ENCODE measurements around the gene RNU5B-1. TPM values are rescaled to one million over a fixed set of nuclear protein-coding genes. Genes with fewer than 3 reads are reported as not detected.

Gene RNU5B-1
- total RNA-seq, 4 donors from 2014 or later: not detected

GRCh38 chr15:65332391-65333147 is 28.1 kb downstream of the RNU5B-1 start:
- no peak overlapping the region for H3K4me3 ChIP-seq
- no peak overlapping the region for H3K27ac ChIP-seq
- no peak for DNase-seq (ENCODE audit: low spot score in 2 of 2)
- 78% methylated on average over 31 of the region's 31 CpGs for WGBS
- no peaks in the 10 kb centered on the region for H3K4me1 ChIP-seq
- no peaks in the 10 kb centered on the region for H3K36me3 ChIP-seq
- TF ChIP-seq POLR2AphosphoS5 (IDR thresholded peaks at IDR 0.05): no peak
- no peak for TF ChIP-seq CTCF (IDR thresholded peaks at IDR 0.05)
- TF ChIP-seq POLR2A (IDR thresholded peaks at IDR 0.05): no peak
- TF ChIP-seq EP300 (IDR thresholded peaks at IDR 0.05): no peak
- H3K9me3 ChIP-seq: no peaks in the 10 kb centered on the region
- H3K27me3 ChIP-seq: peaks cover 9% of the 10 kb centered on the region

- 83% methylated on average over 12 of the region's 16 CpGs for WGBS
- DNase-seq (ENCODE audit: low spot score in 2 of 2): no peak
- Histone ChIP-seq H3K27ac (no peak overlapping the region), H3K27me3 (peaks cover 16% of the 10 kb centered on the region), H3K4me3 (no peak overlapping the region), H3K36me3 (no peaks in the 10 kb centered on the region), H3K9me3 (no peaks in the 10 kb centered on the region), H3K4me1 (no peaks in the 10 kb centered on the region)
- TF ChIP-seq CTCF (IDR thresholded peaks at IDR 0.05) (no peak), POLR2A (IDR thresholded peaks at IDR 0.05) (no peak), EP300 (IDR thresholded peaks at IDR 0.05) (no peak), POLR2AphosphoS5 (IDR thresholded peaks at IDR 0.05) (no peak)
Measured at GRCh38 chr15:65333148-65333820, 28.8 kb downstream of the RNU5B-1 start.

GRCh38 chr15:65333856-65334255 is 29.4 kb downstream of the RNU5B-1 start:
- WGBS: 78% methylated on average over 5 of the region's 5 CpGs
- Histone ChIP-seq H3K36me3 (no peaks in the 10 kb centered on the region), H3K4me1 (no peaks in the 10 kb centered on the region), H3K9me3 (no peaks in the 10 kb centered on the region), H3K4me3 (no peak overlapping the region), H3K27me3 (peaks cover 17% of the 10 kb centered on the region), H3K27ac (no peak overlapping the region)
- TF ChIP-seq EP300 (IDR thresholded peaks at IDR 0.05): no peak
- no peak for TF ChIP-seq POLR2A (IDR thresholded peaks at IDR 0.05)
- TF ChIP-seq POLR2AphosphoS5 (IDR thresholded peaks at IDR 0.05): no peak
- DNase-seq (ENCODE audit: low spot score in 2 of 2): no peak

- 74% methylated on average over 6 of the region's 20 CpGs for WGBS
- Histone ChIP-seq H3K27me3 (peaks cover 18% of the 10 kb centered on the region), H3K4me3 (no peak overlapping the region), H3K4me1 (no peaks in the 10 kb centered on the region), H3K9me3 (no peaks in the 10 kb centered on the region), H3K27ac (no peak overlapping the region), H3K36me3 (no peaks in the 10 kb centered on the region)
- TF ChIP-seq CTCF (IDR thresholded peaks at IDR 0.05) (no peak), POLR2A (IDR thresholded peaks at IDR 0.05) (no peak), POLR2AphosphoS5 (IDR thresholded peaks at IDR 0.05) (no peak), EP300 (IDR thresholded peaks at IDR 0.05) (no peak)
- DNase-seq (ENCODE audit: low spot score in 2 of 2): no peak
Measured at GRCh38 chr15:65334586-65335231, 30.2 kb downstream of the RNU5B-1 start.

- no peak overlapping the region for H3K27ac ChIP-seq
- TF ChIP-seq POLR2A (IDR thresholded peaks at IDR 0.05): no peak
- no peak for TF ChIP-seq CTCF (IDR thresholded peaks at IDR 0.05)
- TF ChIP-seq EP300 (IDR thresholded peaks at IDR 0.05): no peak
- TF ChIP-seq POLR2AphosphoS5 (IDR thresholded peaks at IDR 0.05): no peak
- peaks cover 25% of the 10 kb centered on the region for H3K27me3 ChIP-seq
- no peak overlapping the region for H3K4me3 ChIP-seq
- no peak for DNase-seq (ENCODE audit: low spot score in 2 of 2)
- H3K9me3 ChIP-seq: no peaks in the 10 kb centered on the region
- no peaks in the 10 kb centered on the region for H3K36me3 ChIP-seq
- 92% methylated on average over 15 of the region's 19 CpGs for WGBS
- H3K4me1 ChIP-seq: no peaks in the 10 kb centered on the region
Measured at GRCh38 chr15:65335278-65336055, 31.0 kb downstream of the RNU5B-1 start.
